ENCODE measurements around the gene MZB1. TPM values are rescaled to one million over a fixed set of nuclear protein-coding genes. Genes with fewer than 3 reads are reported as not detected.

MZB1 gene
- total RNA-seq, 4 donors from 2014 or later, result 0.49 to 11.0 (median 2.0) TPM

GRCh38 chr5:139394123-139394653 lies 4.5 kb upstream of the MZB1 start:
- TF ChIP-seq, protein P1, sequence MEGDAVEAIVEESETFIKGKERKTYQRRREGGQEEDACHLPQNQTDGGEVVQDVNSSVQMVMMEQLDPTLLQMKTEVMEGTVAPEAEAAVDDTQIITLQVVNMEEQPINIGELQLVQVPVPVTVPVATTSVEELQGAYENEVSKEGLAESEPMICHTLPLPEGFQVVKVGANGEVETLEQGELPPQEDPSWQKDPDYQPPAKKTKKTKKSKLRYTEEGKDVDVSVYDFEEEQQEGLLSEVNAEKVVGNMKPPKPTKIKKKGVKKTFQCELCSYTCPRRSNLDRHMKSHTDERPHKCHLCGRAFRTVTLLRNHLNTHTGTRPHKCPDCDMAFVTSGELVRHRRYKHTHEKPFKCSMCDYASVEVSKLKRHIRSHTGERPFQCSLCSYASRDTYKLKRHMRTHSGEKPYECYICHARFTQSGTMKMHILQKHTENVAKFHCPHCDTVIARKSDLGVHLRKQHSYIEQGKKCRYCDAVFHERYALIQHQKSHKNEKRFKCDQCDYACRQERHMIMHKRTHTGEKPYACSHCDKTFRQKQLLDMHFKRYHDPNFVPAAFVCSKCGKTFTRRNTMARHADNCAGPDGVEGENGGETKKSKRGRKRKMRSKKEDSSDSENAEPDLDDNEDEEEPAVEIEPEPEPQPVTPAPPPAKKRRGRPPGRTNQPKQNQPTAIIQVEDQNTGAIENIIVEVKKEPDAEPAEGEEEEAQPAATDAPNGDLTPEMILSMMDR (IDR thresholded peaks at IDR 0.05), result peak in 3 of 6 experiments; percentile 47 to 67 (median 61)
- TF ChIP-seq POLR2A (IDR thresholded peaks at IDR 0.05), result no peak
- WGBS, 2 donors, result no CpG with 5 or more reads among the region's 62 CpGs
- peaks cover 0 to 38% (median 0%) of the 10 kb centered on the region in 4 donors for H3K27me3 ChIP-seq
- intact Hi-C loops (cut with DNase I), result loop anchor here (5.0 kb wide), 1 partner anchor 52 kb away; the partner anchor contains the start of gene PAIP2
- H3K4me3 ChIP-seq, result peak overlapping the region; percentile 35 to 73 (median 56)
- H3K9me3 ChIP-seq, result no peaks in the 10 kb centered on the region
- H3K27ac ChIP-seq, result peak overlapping the region; percentile 52 to 81 (median 56)
- no peak for DNase-seq
- H3K4me1 ChIP-seq, result peaks cover 32 to 68% (median 45%) of the 10 kb centered on the region in 3 donors
- no peaks in the 10 kb centered on the region for H3K36me3 ChIP-seq

DNA sequence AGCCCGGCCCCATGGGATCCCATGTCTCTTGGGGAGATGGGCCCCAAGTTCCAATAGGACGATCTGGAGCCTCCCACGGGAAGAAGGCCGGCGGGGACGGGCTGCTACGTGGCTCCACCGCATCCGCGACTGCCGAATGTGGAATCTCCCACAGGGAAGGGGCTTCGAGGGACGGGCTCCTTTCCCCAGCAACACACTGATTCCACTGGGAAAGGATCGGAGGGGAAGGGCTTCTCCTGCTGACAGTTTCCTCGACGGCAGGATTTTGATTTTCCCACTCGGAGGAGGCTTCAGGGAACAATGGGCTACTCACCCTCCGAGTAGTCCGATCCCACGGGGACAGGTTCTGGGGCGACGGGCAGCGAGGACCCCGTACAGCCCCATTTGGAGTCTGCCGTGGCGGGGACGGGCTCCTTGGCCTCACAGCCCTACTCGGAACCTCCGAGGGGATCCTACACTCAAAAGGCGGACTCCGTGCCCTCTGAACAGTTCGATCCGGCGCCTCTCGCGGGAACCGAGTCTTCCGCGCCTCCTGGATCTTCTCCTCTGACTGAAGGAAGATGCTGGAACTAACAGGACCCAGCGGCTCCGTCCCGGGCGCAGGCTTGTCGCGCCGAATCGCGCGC lies 3.9 kb upstream of the MZB1 start:
- intact Hi-C loops (cut with DNase I), result loop anchor here (5.0 kb wide), 1 partner anchor 51 kb away; the partner anchor contains the start of gene PAIP2
- TF ChIP-seq, protein P1 (IDR thresholded peaks at IDR 0.05), result no peak
- no peak for TF ChIP-seq POLR2A (IDR thresholded peaks at IDR 0.05)
- Histone ChIP-seq H3K4me3 (peak overlapping the region; percentile 35 to 73 (median 56)), H3K9me3 (no peaks in the 10 kb centered on the region), H3K4me1 (peaks cover 33 to 71% (median 45%) of the 10 kb centered on the region in 3 donors), H3K27ac (peak overlapping the region in 2 of 4 donors; percentile 52 to 53), H3K36me3 (no peaks in the 10 kb centered on the region), H3K27me3 (peaks cover 0 to 38% (median 0%) of the 10 kb centered on the region in 4 donors)
- no peak for DNase-seq
- WGBS, 2 donors, result 0 to 7% methylated on average over 1 to 9 of the region's 49 CpGs

GRCh38 chr5:139392678-139393496 lies 3.2 kb upstream of the MZB1 start:
- intact Hi-C loops (cut with DNase I), result loop anchor here (5.0 kb wide), 1 partner anchor 51 kb away; the partner anchor contains the start of gene PAIP2
- no peak for TF ChIP-seq POLR2A (IDR thresholded peaks at IDR 0.05)
- TF ChIP-seq, protein P1 (IDR thresholded peaks at IDR 0.05), result peak in 5 of 6 experiments; percentile 49 to 83 (median 69)
- peak overlapping the region; percentile 1 to 80 (median 56) for H3K27ac ChIP-seq
- H3K4me3 ChIP-seq, result peak overlapping the region; percentile 35 to 73 (median 56)
- H3K9me3 ChIP-seq, result no peaks in the 10 kb centered on the region
- DNase-seq, result no peak
- H3K4me1 ChIP-seq, result peaks cover 41 to 75% (median 45%) of the 10 kb centered on the region in 3 donors
- peaks cover 0 to 38% (median 0%) of the 10 kb centered on the region in 4 donors for H3K27me3 ChIP-seq
- 20 to 40% methylated on average over 3 of the region's 77 CpGs for WGBS, 2 donors
- H3K36me3 ChIP-seq, result no peaks in the 10 kb centered on the region

- H3K4me1 ChIP-seq, result peaks cover 42 to 77% (median 45%) of the 10 kb centered on the region in 3 donors
- H3K27ac ChIP-seq, result peak overlapping the region; percentile 26 to 80 (median 56)
- WGBS, 2 donors, result 26% methylated on average over 8 of the region's 36 CpGs; no CpG with 5 or more reads in 1 of the 2 donors
- intact Hi-C loops (cut with DNase I), result loop anchor here (5.0 kb wide), 1 partner anchor 50 kb away; the partner anchor contains the start of gene PAIP2
- H3K4me3 ChIP-seq, result peak overlapping the region; percentile 35 to 73 (median 56)
- H3K27me3 ChIP-seq, result peaks cover 0 to 38% (median 0%) of the 10 kb centered on the region in 4 donors
- H3K36me3 ChIP-seq, result no peaks in the 10 kb centered on the region
- TF ChIP-seq, protein P1 (IDR thresholded peaks at IDR 0.05), result no peak
- TF ChIP-seq POLR2A (IDR thresholded peaks at IDR 0.05), result no peak
- DNase-seq, result no peak
- no peaks in the 10 kb centered on the region for H3K9me3 ChIP-seq
Measured at GRCh38 chr5:139392324-139392677, 2.6 kb upstream of the MZB1 start.

All from esophagus squamous epithelium (tissue), 5 donors.